Measurements from ENCODE around the gene TGFB1. TPM values are rescaled to one million over a fixed set of nuclear protein-coding genes. Genes with fewer than 3 reads are reported as not detected.

The TGFB1 gene
- total and polyA plus RNA-seq, 9 of the 15 experiments (the other 6 are each of a cell fraction or from before 2014, with no cell fraction given) = 0.24 to 159 (median 17.2) TPM

DNA sequence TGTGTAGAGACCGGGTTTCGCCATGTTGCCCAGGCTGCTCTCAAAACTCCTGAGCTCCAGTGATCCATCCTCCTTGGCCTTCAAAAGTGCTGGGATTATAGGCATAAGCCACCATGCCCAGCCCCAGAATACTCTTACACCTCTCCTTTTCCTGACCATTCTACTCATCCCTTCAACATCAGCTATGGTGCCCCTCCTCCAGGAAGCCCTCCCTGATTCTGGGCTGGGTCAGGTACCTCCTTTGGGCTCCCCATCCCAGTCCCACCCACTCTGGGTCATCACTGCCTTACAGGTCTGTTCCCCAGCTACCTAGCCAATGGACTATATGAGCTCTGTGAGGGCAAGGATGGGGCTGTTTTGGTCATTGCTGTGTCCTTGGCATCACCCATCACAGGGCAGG, 9.6 kb downstream of the TGFB1 start:
- Histone ChIP-seq H3K27me3 (ENCODE audit: control insufficient read depth in 2 of 2, insufficient read depth in 2 of 2, low read length in 2 of 2) (no peaks in the 10 kb centered on the region), H3K36me3 (ENCODE audit: control insufficient read depth, insufficient read depth, low read length) (peaks cover 86% of the 10 kb centered on the region), H4K20me1 (replicated peaks; ENCODE audit: control insufficient read depth, insufficient read depth, low read length) (0 out of 2 replicates have a peak, but pooled peaks cover 4% of the 10 kb centered on the region), H3K9me3 (replicated peaks; ENCODE audit: control insufficient read depth, insufficient read depth, low read depth, low read length) (no peaks in the 10 kb centered on the region), H3K27ac (ENCODE audit: extremely low read depth, low read depth, low read length) (no peak overlapping the region), H2AFZ (ENCODE audit: low read depth, low read length) (no peak overlapping the region), H3K4me1 (replicated peaks in 1 of 2; ENCODE audit: control insufficient read depth in 2 of 2, insufficient read depth in 2 of 2, low read length in 2 of 2) (peaks cover 0 to 3% of the 10 kb centered on the region in 2 experiments; a peak in 2 of 5 replicates), H3K4me2 (ENCODE audit: insufficient read depth, low read length) (no peak overlapping the region), H3K79me2 (ENCODE audit: control insufficient read depth, insufficient read depth, low read length) (peaks cover 40% of the 10 kb centered on the region), H3K9me1 (ENCODE audit: control insufficient read depth, insufficient read depth, low read length) (no peaks in the 10 kb centered on the region), H3K9ac (ENCODE audit: insufficient read depth in 1 of 2, low read depth in 2 of 2, low read length in 2 of 2) (no peak overlapping the region), H3K4me3 (no peak overlapping the region)
- peak; percentile 92 for TF ChIP-seq ZFP36 (IDR thresholded peaks at IDR 0.05; ENCODE audit: low read depth, low read length, partially characterized antibody)
- TF ChIP-seq, protein P1, sequence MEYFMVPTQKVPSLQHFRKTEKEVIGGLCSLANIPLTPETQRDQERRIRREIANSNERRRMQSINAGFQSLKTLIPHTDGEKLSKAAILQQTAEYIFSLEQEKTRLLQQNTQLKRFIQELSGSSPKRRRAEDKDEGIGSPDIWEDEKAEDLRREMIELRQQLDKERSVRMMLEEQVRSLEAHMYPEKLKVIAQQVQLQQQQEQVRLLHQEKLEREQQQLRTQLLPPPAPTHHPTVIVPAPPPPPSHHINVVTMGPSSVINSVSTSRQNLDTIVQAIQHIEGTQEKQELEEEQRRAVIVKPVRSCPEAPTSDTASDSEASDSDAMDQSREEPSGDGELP (CRISPR knock-in tag; IDR thresholded peaks at IDR 0.05; ENCODE audit: borderline replicate concordance) = no peak
- intact Hi-C loops (cut with micrococcal nuclease) (no loop called here), in situ Hi-C loops (cut with MboI) (no loop called here)
- no peak for FAIRE-seq
- no peak for ATAC-seq
- no TSS peak for BruUV-seq (replicated peaks)
- DNase-seq (ENCODE audit: extremely low read depth in 1 of 4, low spot score in 3 of 4) = peak in 1 of 4 experiments; percentile 4
- POLR2A ChIA-PET = no interaction called here
- 96% methylated on average over 2 of the region's 2 CpGs for WGBS (ENCODE audit: insufficient coverage, low coverage, missing lambda C conversion rate)
- CTCF ChIA-PET (ENCODE audit: low intra/inter-chr PET ratio) = no interaction called here

DNA sequence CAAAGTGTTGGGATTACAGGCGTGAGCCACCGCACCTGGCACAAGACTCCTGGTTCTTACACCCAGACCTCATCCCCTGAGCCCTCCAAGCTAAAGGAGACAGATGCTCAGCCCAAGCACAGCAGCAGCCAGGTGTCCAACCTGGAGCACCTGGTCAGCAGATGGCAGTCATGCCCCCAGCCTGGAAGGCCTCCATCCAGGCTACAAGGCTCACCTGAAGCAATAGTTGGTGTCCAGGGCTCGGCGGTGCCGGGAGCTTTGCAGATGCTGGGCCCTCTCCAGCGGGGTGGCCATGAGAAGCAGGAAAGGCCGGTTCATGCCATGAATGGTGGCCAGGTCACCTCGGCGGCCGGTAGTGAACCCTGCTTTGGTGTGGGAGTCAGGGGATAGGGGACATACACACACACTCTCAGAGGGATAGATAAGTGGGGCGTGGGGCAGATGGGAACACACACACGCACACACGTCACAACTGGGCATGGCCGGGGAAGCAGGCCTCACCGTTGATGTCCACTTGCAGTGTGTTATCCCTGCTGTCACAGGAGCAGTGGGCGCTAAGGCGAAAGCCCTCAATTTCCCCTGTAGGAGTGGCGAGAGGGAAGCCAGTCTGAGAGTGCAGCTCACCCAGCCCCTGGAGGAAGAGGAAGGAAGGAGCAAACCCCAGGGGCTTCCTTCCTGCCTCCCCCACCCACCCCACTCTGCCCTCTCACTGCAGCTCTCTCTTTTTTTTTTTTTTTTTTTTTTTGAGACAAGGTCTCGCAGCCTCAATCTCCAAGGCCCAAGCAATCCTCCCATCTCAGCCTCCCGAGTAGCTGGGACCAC, 11.8 kb downstream of the TGFB1 start:
- in situ Hi-C loops (cut with MboI) = no loop called here
- peak overlapping the region in 1 of 2 experiments; percentile 26; a peak in 1 of 4 replicates for H3K9ac ChIP-seq (ENCODE audit: insufficient read depth in 1 of 2, low read depth in 2 of 2, low read length in 2 of 2)
- BruUV-seq (replicated peaks) = no TSS peak
- intact Hi-C loops (cut with micrococcal nuclease) = no loop called here
- DNase-seq (ENCODE audit: extremely low read depth in 1 of 4, low spot score in 3 of 4) = peak in 1 of 4 experiments; percentile 13
- no peaks in the 10 kb centered on the region for H4K20me1 ChIP-seq (replicated peaks; ENCODE audit: control insufficient read depth, insufficient read depth, low read length)
- TF ChIP-seq RBFOX2 (IDR thresholded peaks at IDR 0.05; ENCODE audit: low read depth, low read length) = peak; percentile 39
- TF ChIP-seq JUN (IDR thresholded peaks at IDR 0.05; ENCODE audit: borderline replicate concordance, low read depth, low read length) = no peak
- TF ChIP-seq JUN (CRISPR knock-in tag; IDR thresholded peaks at IDR 0.05; ENCODE audit: borderline replicate concordance) = no peak
- TF ChIP-seq POLR2G (IDR thresholded peaks at IDR 0.05; ENCODE audit: low read depth, low read length) = peak; percentile 20; the same call in 1 of the 2 replicates
- TF ChIP-seq BCL6 (CRISPR knock-in tag; IDR thresholded peaks at IDR 0.05) = no peak
- H3K4me1 ChIP-seq (replicated peaks in 1 of 2; ENCODE audit: control insufficient read depth in 2 of 2, insufficient read depth in 2 of 2, low read length in 2 of 2) = peaks cover 0 to 3% of the 10 kb centered on the region in 2 experiments; a peak in 1 of 5 replicates
- no peak overlapping the region for H2AFZ ChIP-seq (ENCODE audit: low read depth, low read length)
- ChIA-PET CTCF (ENCODE audit: low intra/inter-chr PET ratio) (no interaction called here), POLR2A (interaction anchor here (0.6 to 0.9 kb wide), 3 partner anchors 10 to 973 kb away, joined by 3 read pairs; no protein-coding TSS in a partner anchor)
- H3K27me3 ChIP-seq (ENCODE audit: control insufficient read depth in 2 of 2, insufficient read depth in 2 of 2, low read length in 2 of 2) = no peaks in the 10 kb centered on the region
- H3K79me2 ChIP-seq (ENCODE audit: control insufficient read depth, insufficient read depth, low read length) = peaks cover 23% of the 10 kb centered on the region
- no peaks in the 10 kb centered on the region for H3K9me1 ChIP-seq (ENCODE audit: control insufficient read depth, insufficient read depth, low read length)
- WGBS (ENCODE audit: insufficient coverage, low coverage, missing lambda C conversion rate) = 93% methylated on average over 18 of the region's 20 CpGs
- ATAC-seq = no peak
- H3K9me3 ChIP-seq (replicated peaks; ENCODE audit: control insufficient read depth, insufficient read depth, low read depth, low read length) = no peaks in the 10 kb centered on the region
- no peak overlapping the region for H3K4me3 ChIP-seq
- H3K4me2 ChIP-seq (ENCODE audit: insufficient read depth, low read length) = no peak overlapping the region
- no peak overlapping the region for H3K27ac ChIP-seq (ENCODE audit: extremely low read depth, low read depth, low read length)
- no peak for FAIRE-seq
- peaks cover 86% of the 10 kb centered on the region for H3K36me3 ChIP-seq (ENCODE audit: control insufficient read depth, insufficient read depth, low read length)
